A673 (cell line): ENCODE data around the gene CFAP126. TPM values are rescaled to one million over a fixed set of nuclear protein-coding genes. Genes with fewer than 3 reads are reported as not detected.
"Not testable (repeated sequence)": the region's sequence is repeated elsewhere in the genome, so short reads cannot be mapped to it uniquely, and the experiment has no call there.

ENCODE experiments used
- BruUV-seq: library from RNA; stranded (reverse); fragments of 400-500 nt; replicated peaks from 2 replicates; lab custom pipeline; 2021; lab: Mats Ljungman, UMichigan
- CTCF ChIA-PET: fragments of 300-600 bp; sonication (Branson Sonifier 250); formaldehyde crosslinking; loops from one replicate; lab custom pipeline; 2022; ENCODE audit warnings: antibody characterized with exemption; lab: Charles Lee
- POLR2A ChIA-PET: fragments of 300-600 bp; sonication (Branson Sonifier 250); formaldehyde crosslinking; loops from one replicate; lab custom pipeline; 2022; ENCODE audit warnings: antibody characterized with exemption; ENCODE audit not compliant: low non-redundant PET; lab: Charles Lee
- DNase-seq: peaks from one replicate; pipeline ENCODE4 v3.0.0-alpha.2; 2015; ENCODE audit warnings: low spot score
- H3K27ac ChIP-seq: fragments of 200-600 bp; sonication (generic); 2 replicates; pipeline ENCODE4 v1.5.1; 2016; ENCODE audit warnings: mixed run types, low read depth, mild to moderate bottlenecking, mixed read lengths, antibody characterized with exemption, low read length; ENCODE audit not compliant: poor library complexity, severe bottlenecking
- H3K27me3 ChIP-seq: fragments of 200-600 bp; sonication (generic); replicated peaks from 2 replicates; pipeline ENCODE4 v1.6.1; 2017; ENCODE audit warnings: mixed run types, low read depth, mild to moderate bottlenecking, mixed read lengths, antibody characterized with exemption, low read length; ENCODE audit not compliant: insufficient read depth, poor library complexity
- H3K36me3 ChIP-seq: fragments of 200-600 bp; sonication (generic); 2 replicates; pipeline ENCODE4 v1.6.1; 2016; ENCODE audit warnings: mixed run types, mild to moderate bottlenecking, mixed read lengths, antibody characterized with exemption, low read length; ENCODE audit not compliant: insufficient read depth, poor library complexity, severe bottlenecking
- H3K4me1 ChIP-seq: fragments of 200-600 bp; sonication (generic); 2 replicates; pipeline ENCODE4 v1.6.1; 2017; ENCODE audit warnings: mixed run types, mild to moderate bottlenecking, mixed read lengths, antibody characterized with exemption, low read length; ENCODE audit not compliant: insufficient read depth, poor library complexity, severe bottlenecking
- H3K4me3 ChIP-seq: fragments of 200-600 bp; sonication (generic); 2 replicates; pipeline ENCODE4 v1.5.1; 2016; ENCODE audit warnings: low read depth, mixed run types, mild to moderate bottlenecking, mixed read lengths, low read length; ENCODE audit not compliant: poor library complexity, severe bottlenecking
- H3K9me3 ChIP-seq: fragments of 200-600 bp; sonication (generic); 2 replicates; pipeline ENCODE4 v1.6.1; 2016; ENCODE audit warnings: mixed run types, low read depth, mild to moderate bottlenecking, mixed read lengths, antibody characterized with exemption, low read length; ENCODE audit not compliant: poor library complexity, severe bottlenecking
- CTCF ChIP-seq: fragments of 300-800, 200-600 bp; sonication (generic); conservative IDR thresholded peaks from 2 replicates; pipeline ENCODE4 v1.5.1; 2017; ENCODE audit warnings: low read depth, mild to moderate bottlenecking, antibody characterized with exemption, low read length, moderate library complexity, mixed read lengths
- EZH2 ChIP-seq: fragments of 200-600 bp; sonication (generic); IDR thresholded peaks from 2 replicates; pipeline ENCODE4 v1.6.1; 2017; ENCODE audit warnings: borderline replicate concordance, low read depth, mild to moderate bottlenecking, mixed read lengths, antibody characterized with exemption, low read length; ENCODE audit not compliant: poor library complexity, severe bottlenecking
- intact Hi-C: fragments of 100-400 bp; cut with micrococcal nuclease; formaldehyde crosslinking; loops from one replicate; pipeline ENCODE4 v1.10.0; 2022; ENCODE audit not compliant: unreplicated experiment
- total RNA-seq: library from RNA; stranded (reverse); gene quantifications from 2 replicates; pipeline ENCODE4 v1.2.3, GENCODE V29; 2021

The CFAP126 gene
- total RNA-seq, 1 experiment from 2014 or later = not detected

GRCh38 chr1:161389691-161390558 lies 22.2 kb upstream of the CFAP126 start:
- Histone ChIP-seq H3K36me3 (no peaks in the 10 kb centered on the region), H3K4me1 (peaks cover 6% of the 10 kb centered on the region), H3K27me3 (no peaks in the 10 kb centered on the region), H3K9me3 (no peaks in the 10 kb centered on the region), H3K27ac (peak overlapping the region; percentile 82), H3K4me3 (peak overlapping the region; percentile 65)
- ChIA-PET POLR2A (interaction anchor here (0.5 to 0.7 kb wide), 2 partner anchors 272 to 621 kb away, joined by 12 to 16 read pairs; partner anchors contain the start of genes NIT1 and PFDN2), CTCF (interaction anchor here (0.6 kb wide), 1 partner anchor 46 kb away, joined by 6 read pairs; no protein-coding TSS in a partner anchor)
- DNase-seq = peak; percentile 96
- no TSS peak for BruUV-seq
- no peak for TF ChIP-seq CTCF
- TF ChIP-seq EZH2 = no peak
- intact Hi-C loops = no loop called here

GRCh38 chr1:161389158-161389557 lies 21.5 kb upstream of the CFAP126 start:
- intact Hi-C loops, H3K9me3 ChIP-seq, H3K36me3 ChIP-seq, BruUV-seq, DNase-seq, H3K4me1 ChIP-seq, H3K27me3 ChIP-seq: not testable (repeated sequence)
- peak overlapping the region; percentile 53 for H3K4me3 ChIP-seq
- H3K27ac ChIP-seq = peak overlapping the region; percentile 82
- ChIA-PET POLR2A (interaction anchor here (0.7 kb wide), 1 partner anchor 272 kb away, joined by 16 read pairs; the partner anchor contains the start of genes NIT1 and PFDN2), CTCF (interaction anchor here (0.6 kb wide), 1 partner anchor 45 kb away, joined by 6 read pairs; no protein-coding TSS in a partner anchor)

GRCh38 chr1:161388639-161389038 lies 21.0 kb upstream of the CFAP126 start:
- ChIA-PET POLR2A (no interaction called here), CTCF (no interaction called here)
- H3K4me1 ChIP-seq = peaks cover 6% of the 10 kb centered on the region
- intact Hi-C loops = no loop called here
- H3K27me3 ChIP-seq = no peaks in the 10 kb centered on the region
- H3K9me3 ChIP-seq = no peaks in the 10 kb centered on the region
- no peak overlapping the region for H3K27ac ChIP-seq
- no TSS peak for BruUV-seq
- no peaks in the 10 kb centered on the region for H3K36me3 ChIP-seq
- no peak overlapping the region for H3K4me3 ChIP-seq
- TF ChIP-seq CTCF (no peak), EZH2 (no peak)
- DNase-seq = no peak
